GM21515 (cell line): ENCODE measurements around the gene SELPLG.
"Not testable (repeated sequence)": the region's sequence is repeated elsewhere in the genome, so short reads cannot be mapped to it uniquely, and the experiment has no call there.

Source experiments
- ATAC-seq: cut with Tn5 transposase; IDR thresholded peaks from one replicate; pipeline ENCODE4 v1.9.1; 2021; ENCODE audit not compliant: unreplicated experiment

SELPLG gene

GRCh38 chr12:108656247-108656646 is 22.6 kb upstream of the SELPLG start:
- ATAC-seq: not testable (repeated sequence)

- ATAC-seq: not testable (repeated sequence)
Observed at GRCh38 chr12:108655812-108656175, 22.1 kb upstream of the SELPLG start.

- ATAC-seq: not testable (repeated sequence)
Observed at GRCh38 chr12:108654622-108655021, 20.9 kb upstream of the SELPLG start.

- no peak for ATAC-seq
Observed at GRCh38 chr12:108653922-108654321, 20.2 kb upstream of the SELPLG start.

GRCh38 chr12:108653082-108653516 is 19.4 kb upstream of the SELPLG start:
- no peak for ATAC-seq

GRCh38 chr12:108650083-108650482 is 16.4 kb upstream of the SELPLG start:
- ATAC-seq: no peak

GRCh38 chr12:108649669-108650068 is 16.0 kb upstream of the SELPLG start:
- ATAC-seq: no peak

GRCh38 chr12:108649126-108649525 is 15.4 kb upstream of the SELPLG start:
- ATAC-seq: no peak

- ATAC-seq: no peak
Observed at GRCh38 chr12:108648371-108648770, 14.7 kb upstream of the SELPLG start.

GRCh38 chr12:108647585-108648287 is 14.0 kb upstream of the SELPLG start:
- no peak for ATAC-seq

GRCh38 chr12:108646600-108647579 is 13.2 kb upstream of the SELPLG start:
- no peak for ATAC-seq

GRCh38 chr12:108645686-108646599 is 12.2 kb upstream of the SELPLG start:
- no peak for ATAC-seq

- no peak for ATAC-seq
Observed at GRCh38 chr12:108644811-108645120, 11.1 kb upstream of the SELPLG start.

- ATAC-seq: no peak
Observed at GRCh38 chr12:108643941-108644810, 10.5 kb upstream of the SELPLG start.

GRCh38 chr12:108642899-108643654 is 9.4 kb upstream of the SELPLG start:
- ATAC-seq: no peak

GRCh38 chr12:108642269-108642870 is 8.7 kb upstream of the SELPLG start:
- ATAC-seq: no peak

- ATAC-seq: no peak
Observed at GRCh38 chr12:108641446-108642268, 8.0 kb upstream of the SELPLG start.

- no peak for ATAC-seq
Observed at GRCh38 chr12:108640802-108641445, 7.2 kb upstream of the SELPLG start.
